Stimulated activated CD4-positive, alpha-beta T cell treated with anti-CD3 and anti-CD28 coated beads, Interleukin-1b, Interleukin-23, amount 100 ng/mL, for 48 hours (primary cell): ENCODE data around the gene RGS3.
"Not testable (repeated sequence)": the region's sequence is repeated elsewhere in the genome, so short reads cannot be mapped to it uniquely, and the experiment has no call there.

Source experiments
- DNase-seq: peaks from one replicate; pipeline ENCODE4 v3.0.0-alpha.2; 2020

Gene RGS3

GRCh38 chr9:113532809-113533190 lies 69.3 kb downstream of the RGS3 start:
- DNase-seq = no peak

- DNase-seq = no peak
These were observed 70.1 kb downstream of the RGS3 start for GRCh38 chr9:113533335-113534225.

GRCh38 chr9:113535756-113536155 lies 72.2 kb downstream of the RGS3 start:
- DNase-seq = no peak

GRCh38 chr9:113536166-113536482 lies 72.6 kb downstream of the RGS3 start:
- no peak for DNase-seq

GRCh38 chr9:113536483-113537228 lies 73.1 kb downstream of the RGS3 start:
- no peak for DNase-seq

- no peak for DNase-seq
These were observed 73.8 kb downstream of the RGS3 start for GRCh38 chr9:113537229-113537810.

GRCh38 chr9:113538131-113538530 lies 74.6 kb downstream of the RGS3 start:
- DNase-seq = no peak

GRCh38 chr9:113538701-113539430 lies 75.3 kb downstream of the RGS3 start:
- DNase-seq = no peak

GRCh38 chr9:113540466-113540865 lies 76.9 kb downstream of the RGS3 start:
- no peak for DNase-seq

- DNase-seq = no peak
These were observed 77.7 kb downstream of the RGS3 start for GRCh38 chr9:113541019-113541900.

- DNase-seq = no peak
These were observed 78.5 kb downstream of the RGS3 start for GRCh38 chr9:113542006-113542405.

GRCh38 chr9:113542741-113543140 lies 79.2 kb downstream of the RGS3 start:
- DNase-seq = no peak

- no peak for DNase-seq
These were observed 79.9 kb downstream of the RGS3 start for GRCh38 chr9:113543296-113543981.

- no peak for DNase-seq
These were observed 80.4 kb downstream of the RGS3 start for GRCh38 chr9:113543982-113544303.

GRCh38 chr9:113545068-113545467 lies 81.5 kb downstream of the RGS3 start:
- no peak for DNase-seq

GRCh38 chr9:113546566-113546965 lies 83.0 kb downstream of the RGS3 start:
- no peak for DNase-seq

- no peak for DNase-seq
These were observed 84.0 kb downstream of the RGS3 start for GRCh38 chr9:113547501-113547900.

- peak; percentile 38 for DNase-seq
These were observed 84.9 kb downstream of the RGS3 start for GRCh38 chr9:113548221-113549041.

- not testable (repeated sequence) for DNase-seq
These were observed 86.4 kb downstream of the RGS3 start for GRCh38 chr9:113549892-113550291.

GRCh38 chr9:113556877-113557593 lies 93.5 kb downstream of the RGS3 start:
- DNase-seq = no peak
